Measurements from ENCODE around the gene ADGRE2. TPM values are rescaled to one million over a fixed set of nuclear protein-coding genes. Genes with fewer than 3 reads are reported as not detected.

ADGRE2 gene
- total and polyA plus RNA-seq, 2 experiments from 2014 or later = 0.04 to 0.09 TPM

DNA sequence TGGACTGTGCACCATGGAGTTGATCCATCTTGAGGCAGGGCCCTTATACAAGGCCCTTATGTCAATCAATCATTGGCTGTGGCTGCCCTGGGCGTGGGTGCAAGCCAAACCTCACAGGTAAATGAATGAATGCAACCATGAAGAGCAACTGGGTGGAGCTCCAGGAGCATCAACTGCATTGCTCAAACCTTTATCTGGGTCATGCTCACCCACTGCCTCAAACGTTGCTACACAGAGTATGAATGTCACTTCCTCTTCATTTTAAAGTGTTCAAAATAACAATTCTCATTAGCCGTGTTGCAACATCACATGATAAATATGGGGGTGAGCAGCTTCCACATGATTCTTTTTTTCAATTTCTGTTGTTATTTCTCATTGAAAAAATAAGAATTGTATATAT lies 94.9 kb downstream of the ADGRE2 start:
- H3K9me3 ChIP-seq (ENCODE audit: low read depth) = no peaks in the 10 kb centered on the region
- no peaks in the 10 kb centered on the region for H3K36me3 ChIP-seq
- H3K27me3 ChIP-seq = no peaks in the 10 kb centered on the region
- H3K27ac ChIP-seq = no peak overlapping the region
- TF ChIP-seq, protein P1, sequence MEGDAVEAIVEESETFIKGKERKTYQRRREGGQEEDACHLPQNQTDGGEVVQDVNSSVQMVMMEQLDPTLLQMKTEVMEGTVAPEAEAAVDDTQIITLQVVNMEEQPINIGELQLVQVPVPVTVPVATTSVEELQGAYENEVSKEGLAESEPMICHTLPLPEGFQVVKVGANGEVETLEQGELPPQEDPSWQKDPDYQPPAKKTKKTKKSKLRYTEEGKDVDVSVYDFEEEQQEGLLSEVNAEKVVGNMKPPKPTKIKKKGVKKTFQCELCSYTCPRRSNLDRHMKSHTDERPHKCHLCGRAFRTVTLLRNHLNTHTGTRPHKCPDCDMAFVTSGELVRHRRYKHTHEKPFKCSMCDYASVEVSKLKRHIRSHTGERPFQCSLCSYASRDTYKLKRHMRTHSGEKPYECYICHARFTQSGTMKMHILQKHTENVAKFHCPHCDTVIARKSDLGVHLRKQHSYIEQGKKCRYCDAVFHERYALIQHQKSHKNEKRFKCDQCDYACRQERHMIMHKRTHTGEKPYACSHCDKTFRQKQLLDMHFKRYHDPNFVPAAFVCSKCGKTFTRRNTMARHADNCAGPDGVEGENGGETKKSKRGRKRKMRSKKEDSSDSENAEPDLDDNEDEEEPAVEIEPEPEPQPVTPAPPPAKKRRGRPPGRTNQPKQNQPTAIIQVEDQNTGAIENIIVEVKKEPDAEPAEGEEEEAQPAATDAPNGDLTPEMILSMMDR (IDR thresholded peaks at IDR 0.05; ENCODE audit: low read depth, low read length) = no peak
- H3K4me1 ChIP-seq (ENCODE audit: low read depth) = no peaks in the 10 kb centered on the region
- no peak overlapping the region for H3K4me3 ChIP-seq
- DNase-seq (ENCODE audit: low read depth in 1 of 2, low spot score in 1 of 2) = no peak

Other genes starting within 250 kb of the ADGRE2 start
- 77.4 and 83.1 TPM in 2 replicates for gene TECR, start 249.0 kb downstream of the ADGRE2 start, total RNA-seq
- gene TECR, start 249.0 kb downstream of the ADGRE2 start, polyA plus RNA-seq = 245 and 345 TPM in 2 replicates
- 381 and 600 TPM in 2 replicates for gene NDUFB7, start 206.5 kb downstream of the ADGRE2 start, total RNA-seq
- gene NDUFB7, start 206.5 kb downstream of the ADGRE2 start, polyA plus RNA-seq = 445 and 518 TPM in 2 replicates
- not detected in 2 replicates for gene CLEC17A, start 195.5 kb downstream of the ADGRE2 start, total RNA-seq
- gene CLEC17A, start 195.5 kb downstream of the ADGRE2 start, polyA plus RNA-seq = not detected in 2 replicates
- gene ADGRE3, start 103.7 kb downstream of the ADGRE2 start, total RNA-seq = not detected in 2 replicates
- not detected in 2 replicates for gene ADGRE3, start 103.7 kb downstream of the ADGRE2 start, polyA plus RNA-seq
- 12.5 and 29.9 TPM in 2 replicates for gene ZNF333, start 88.5 kb downstream of the ADGRE2 start, total RNA-seq
- 11.2 and 16.7 TPM in 2 replicates for gene ZNF333, start 88.5 kb downstream of the ADGRE2 start, polyA plus RNA-seq
- not detected in 2 replicates for gene OR7A5, start 56.6 kb upstream of the ADGRE2 start, total RNA-seq
- gene OR7A5, start 56.6 kb upstream of the ADGRE2 start, polyA plus RNA-seq = not detected in 2 replicates
- not detected in 2 replicates for gene OR7C1, start 56.6 kb upstream of the ADGRE2 start, total RNA-seq
- gene OR7C1, start 56.6 kb upstream of the ADGRE2 start, polyA plus RNA-seq = not detected in 2 replicates
- gene OR7A10, start 70.4 kb upstream of the ADGRE2 start, total RNA-seq = not detected in 2 replicates
- not detected in 2 replicates for gene OR7A10, start 70.4 kb upstream of the ADGRE2 start, polyA plus RNA-seq
- not detected in 2 replicates for gene OR7A17, start 107.6 kb upstream of the ADGRE2 start, total RNA-seq
- gene OR7A17, start 107.6 kb upstream of the ADGRE2 start, polyA plus RNA-seq = not detected in 2 replicates
- not detected in 2 replicates for gene OR7C2, start 162.9 kb upstream of the ADGRE2 start, total RNA-seq
- gene OR7C2, start 162.9 kb upstream of the ADGRE2 start, polyA plus RNA-seq = not detected in 2 replicates
- 0.63 and 1.4 TPM in 2 replicates for gene SLC1A6, start 201.3 kb upstream of the ADGRE2 start, total RNA-seq
- 0.86 and 1.3 TPM in 2 replicates for gene SLC1A6, start 201.3 kb upstream of the ADGRE2 start, polyA plus RNA-seq